ENCODE data around the gene LIG3. TPM values are rescaled to one million over a fixed set of nuclear protein-coding genes. Genes with fewer than 3 reads are reported as not detected.

LIG3 gene
- total RNA-seq, 2 experiments from 2014 or later: 48.3 to 48.7 TPM

Other genes with a start within 250 kb of the LIG3 start
- gene CCT6B, start 19.1 kb upstream of the LIG3 start, total RNA-seq: 1 to 10 TPM; 1.1 to 1.3 TPM
- 10 to 100 TPM; 19.5 to 20.7 TPM for gene ZNF830, start 19.0 kb upstream of the LIG3 start, total RNA-seq
- gene RFFL, start 83.2 kb downstream of the LIG3 start, total RNA-seq: 10 to 100 TPM; 30.5 to 32.8 TPM
- 10 to 100 TPM; 29.7 to 36.7 TPM for gene RAD51D, start 139.3 kb downstream of the LIG3 start, total RNA-seq
- gene FNDC8, start 141.1 kb downstream of the LIG3 start, total RNA-seq: not detected
- 10 to 100 TPM; 29.9 to 31.4 TPM for gene NLE1, start 161.8 kb downstream of the LIG3 start, total RNA-seq
- gene UNC45B, start 167.3 kb downstream of the LIG3 start, total RNA-seq: under 1 TPM; 0.05 to 0.07 TPM
- gene SLC35G3, start 213.9 kb downstream of the LIG3 start, total RNA-seq: not detected

All from activated CD4-positive, alpha-beta memory T cell treated with anti-CD3 and anti-CD28 coated beads for 36 hours (primary cell).